RPMI7951 (cell line): ENCODE data around the gene NT5M. TPM values are rescaled to one million over a fixed set of nuclear protein-coding genes. Genes with fewer than 3 reads are reported as not detected.

ENCODE experiments used
- DNase-seq: peaks from one replicate; pipeline ENCODE4 v3.0.0-alpha.2; 2012; ENCODE audit warnings: low read depth
- total RNA-seq: library from RNA; depleted of rRNA; stranded (reverse); fragments of >200 nt; shearing (Covaris generic); gene quantifications from 2 replicates; pipeline ENCODE4 v1.2.3, GENCODE V29; 2014

NT5M gene
- total RNA-seq, 1 experiment from 2014 or later = 4.0 TPM

GRCh38 chr17:17354560-17355349, 51.6 kb downstream of the NT5M start:
- DNase-seq = peak; percentile 43

- no peak for DNase-seq
Measured at GRCh38 chr17:17355426-17355825, 52.3 kb downstream of the NT5M start.

- peak; percentile 70 for DNase-seq
Measured at GRCh38 chr17:17356149-17356930, 53.2 kb downstream of the NT5M start.

GRCh38 chr17:17356931-17357270, 53.7 kb downstream of the NT5M start:
- no peak for DNase-seq

GRCh38 chr17:17358060-17358751, 55.0 kb downstream of the NT5M start:
- DNase-seq = no peak

GRCh38 chr17:17358866-17359265, 55.7 kb downstream of the NT5M start:
- no peak for DNase-seq

- no peak for DNase-seq
Measured at GRCh38 chr17:17359271-17359670, 56.1 kb downstream of the NT5M start.

- no peak for DNase-seq
Measured at GRCh38 chr17:17360087-17360730, 57.0 kb downstream of the NT5M start.

GRCh38 chr17:17361543-17361866, 58.3 kb downstream of the NT5M start:
- DNase-seq = no peak

- no peak for DNase-seq
Measured at GRCh38 chr17:17361867-17362539, 58.8 kb downstream of the NT5M start.

- DNase-seq = no peak
Measured at GRCh38 chr17:17362540-17362930, 59.4 kb downstream of the NT5M start.

GRCh38 chr17:17363638-17364337, 60.6 kb downstream of the NT5M start:
- no peak for DNase-seq

- no peak for DNase-seq
Measured at GRCh38 chr17:17364338-17364667, 61.1 kb downstream of the NT5M start.

GRCh38 chr17:17365476-17366110, 62.4 kb downstream of the NT5M start:
- no peak for DNase-seq

- no peak for DNase-seq
Measured at GRCh38 chr17:17366235-17366634, 63.1 kb downstream of the NT5M start.

- no peak for DNase-seq
Measured at GRCh38 chr17:17366941-17367875, 64.0 kb downstream of the NT5M start.

GRCh38 chr17:17367931-17368330, 64.8 kb downstream of the NT5M start:
- DNase-seq = no peak

- DNase-seq = no peak
Measured at GRCh38 chr17:17370711-17371110, 67.5 kb downstream of the NT5M start.

- DNase-seq = no peak
Measured at GRCh38 chr17:17372856-17373520, 69.8 kb downstream of the NT5M start.
